IMR-90 (cell line): ENCODE measurements around the gene SIN3B. TPM values are rescaled to one million over a fixed set of nuclear protein-coding genes. Genes with fewer than 3 reads are reported as not detected.
A peak's percentile ranks its signal among the peaks of the same experiment; 100 is the strongest.

Experiments used
- ATAC-seq: fragments of 200-7000 bp; cut with Tn5 transposase; 2 replicates; pipeline ENCODE4 v1.9.1; 2020; ENCODE audit warnings: low read depth, mild to moderate bottlenecking, moderate library complexity
- BruUV-seq: library from RNA; stranded (reverse); fragments of 400-500 nt; replicated peaks from 2 replicates; lab custom pipeline; 2021; lab: Mats Ljungman, UMichigan
- CTCF ChIA-PET: fragments of 300-600 bp; formaldehyde crosslinking; extraction: SDS; loops from one replicate; lab custom pipeline; 2021; ENCODE audit warnings: antibody characterized with exemption; lab: Yijun Ruan, JAX
- POLR2A ChIA-PET: fragments of 300-600 bp; sonication (Branson Sonifier 250); formaldehyde crosslinking; loops from one replicate; lab custom pipeline; 2022; ENCODE audit warnings: antibody characterized with exemption; ENCODE audit not compliant: unreplicated experiment; lab: Charles Lee
- DNase-seq: peaks from one replicate; pipeline ENCODE4 v3.0.0; 2013
- H2AFZ ChIP-seq: replicated peaks from 2 replicates; pipeline ENCODE3; 2013; ENCODE audit warnings: low read length, mild to moderate bottlenecking; ENCODE audit not compliant: poor library complexity
- H2AK5ac ChIP-seq: 2 replicates; pipeline ENCODE4 v1.6.1; 2013; ENCODE audit warnings: low read depth, low read length, inconsistent platforms
- H2AK9ac ChIP-seq: replicated peaks from 2 replicates; pipeline ENCODE3; 2013; ENCODE audit warnings: mild to moderate bottlenecking, low read depth, low read length, moderate library complexity; ENCODE audit not compliant: poor library complexity
- H2BK120ac ChIP-seq: 2 replicates; pipeline ENCODE4 v1.6.1; 2013; ENCODE audit warnings: low read depth, low read length, inconsistent platforms
- H2BK15ac ChIP-seq: 3 replicates; pipeline ENCODE4 v1.6.1; 2013; ENCODE audit warnings: low read depth, low read length, inconsistent platforms
- H2BK20ac ChIP-seq: 2 replicates; pipeline ENCODE4 v1.6.1; 2013; ENCODE audit warnings: low read depth, mild to moderate bottlenecking, inconsistent platforms, low read length, moderate library complexity
- H2BK5ac ChIP-seq: 2 replicates; pipeline ENCODE4 v1.6.1; 2013; ENCODE audit warnings: mild to moderate bottlenecking, low read depth, low read length, inconsistent platforms; ENCODE audit not compliant: poor library complexity, severe bottlenecking
- H3K14ac ChIP-seq: replicated peaks from 2 replicates; pipeline ENCODE4 v1.6.1; 2013; ENCODE audit warnings: low read depth, low read length, inconsistent platforms
- H3K18ac ChIP-seq: 2 replicates; pipeline ENCODE4 v1.6.1; 2013; ENCODE audit warnings: low read depth, low read length, control low read depth
- H3K23ac ChIP-seq: 2 replicates; pipeline ENCODE4 v1.6.1; 2013; ENCODE audit warnings: low read depth, low read length, inconsistent platforms
- H3K27ac ChIP-seq: 2 replicates; pipeline ENCODE4 v1.5.1; 2013; ENCODE audit warnings: mild to moderate bottlenecking, control low read depth, low read length; ENCODE audit not compliant: insufficient read depth
- H3K27me3 ChIP-seq: 2 replicates; pipeline ENCODE4 v1.6.1; 2013; ENCODE audit warnings: low read length; ENCODE audit not compliant: control insufficient read depth, insufficient read depth
- H3K36me3 ChIP-seq: 2 replicates; pipeline ENCODE4 v1.6.1; 2013; ENCODE audit warnings: low read length, mixed read lengths; ENCODE audit not compliant: control insufficient read depth, insufficient read depth
- H3K4ac ChIP-seq: 2 replicates; pipeline ENCODE4 v1.6.1; 2013; ENCODE audit warnings: low read depth, low read length, inconsistent platforms
- H3K4me1 ChIP-seq: 2 replicates; pipeline ENCODE4 v1.6.1; 2013; ENCODE audit warnings: low read length, mixed read lengths; ENCODE audit not compliant: control insufficient read depth, insufficient read depth
- H3K4me2 ChIP-seq: 2 replicates; pipeline ENCODE4 v1.6.1; 2013; ENCODE audit warnings: low read depth, mild to moderate bottlenecking, control low read depth, low read length, moderate library complexity
- H3K4me3 ChIP-seq: 2 replicates; pipeline ENCODE4 v1.5.1; 2013; ENCODE audit warnings: low read depth, mild to moderate bottlenecking, control low read depth, low read length, moderate library complexity; ENCODE audit not compliant: insufficient read depth
- H3K56ac ChIP-seq: 2 replicates; pipeline ENCODE4 v1.6.1; 2013; ENCODE audit warnings: low read length, inconsistent platforms; ENCODE audit not compliant: insufficient read depth; ENCODE audit errors: extremely low read depth
- H3K79me1 ChIP-seq, 2 experiments: 2 replicates each; pipeline ENCODE4 v1.6.1; 2013; ENCODE audit warnings: low read length in 2 of 2, inconsistent platforms in 1 of 2, low read depth in 1 of 2
- H3K9ac ChIP-seq: 2 replicates; pipeline ENCODE4 v1.6.1; 2013; ENCODE audit warnings: low read depth, low read length, control low read depth
- H3K9me1 ChIP-seq: 2 replicates; pipeline ENCODE4 v1.6.1; 2013; ENCODE audit warnings: low read length, inconsistent platforms; ENCODE audit not compliant: insufficient read depth
- H3K9me3 ChIP-seq: 2 replicates; pipeline ENCODE4 v1.6.1; 2013; ENCODE audit warnings: low read length; ENCODE audit not compliant: control insufficient read depth, insufficient read depth
- H4K20me1 ChIP-seq: 2 replicates; pipeline ENCODE4 v1.6.1; 2013; ENCODE audit warnings: low read length, inconsistent platforms; ENCODE audit not compliant: insufficient read depth
- H4K5ac ChIP-seq: 2 replicates; pipeline ENCODE4 v1.6.1; 2013; ENCODE audit warnings: mild to moderate bottlenecking, low read depth, low read length, control low read depth
- H4K8ac ChIP-seq, 2 experiments: 2 replicates each; pipeline ENCODE4 v1.6.1; 2013; ENCODE audit warnings: low read depth in 2 of 2, low read length in 2 of 2, control low read depth in 1 of 2, inconsistent platforms in 1 of 2
- H4K91ac ChIP-seq: 2 replicates; pipeline ENCODE4 v1.6.1; 2013; ENCODE audit warnings: low read depth, low read length, inconsistent platforms; ENCODE audit not compliant: insufficient read depth
- BHLHE40 ChIP-seq: fragments of 150-350 bp; IDR thresholded peaks from 2 replicates; pipeline ENCODE4 v1.6.1; 2016; ENCODE audit warnings: mild to moderate bottlenecking, low read depth, low read length
- CTCF ChIP-seq: conservative IDR thresholded peaks from 2 replicates; pipeline ENCODE4 v1.5.1; 2012; ENCODE audit warnings: mild to moderate bottlenecking, low read depth, low read length, improper control_type of control experiment
- MAFK ChIP-seq: IDR thresholded peaks from 2 replicates; pipeline ENCODE4 v1.6.1; 2012; ENCODE audit warnings: low read depth, low read length, improper control_type of control experiment
- POLR2A ChIP-seq: IDR thresholded peaks from 2 replicates; pipeline ENCODE4 v1.6.1; 2012; ENCODE audit warnings: mild to moderate bottlenecking, low read depth, low read length
- RAD21 ChIP-seq: IDR thresholded peaks from 2 replicates; pipeline ENCODE4 v1.6.1; 2012; ENCODE audit warnings: low read length, improper control_type of control experiment
- RFX5 ChIP-seq: IDR thresholded peaks from 2 replicates; pipeline ENCODE4 v1.8.0; 2012; ENCODE audit warnings: low read depth, mild to moderate bottlenecking, low read length, moderate library complexity
- WGBS, 2 experiments: methylation state at CpG; one replicate each; pipeline versions ENCODE4 v1.1.5 to v1.1.7; 2013; ENCODE audit warnings: missing lambda C conversion rate in 2 of 2; ENCODE audit not compliant: insufficient read length in 1 of 2; ENCODE audit errors: extremely low coverage in 2 of 2; 5-methylcytosine and 5-hydroxymethylcytosine counted together
- dilution Hi-C: fragments of 300-500 bp; cut with HindIII; formaldehyde crosslinking; loops from one replicate; pipeline ENCODE4 v1.14.3; 2018; ENCODE audit warnings: low sequenced_read_pairs; ENCODE audit not compliant: unreplicated experiment
- in situ Hi-C: fragments of 300-500 bp; cut with MboI; formaldehyde crosslinking; loops from 3 replicates; pipeline ENCODE4 v1.14.3; 2019; ENCODE audit warnings: low sequenced_read_pairs, inconsistent platforms, mixed read lengths
- intact Hi-C: fragments of 100-400 bp; cut with micrococcal nuclease; formaldehyde crosslinking; loops from 2 replicates; pipeline ENCODE4 v1.10.0; 2022
- polyA plus RNA-seq, 3 experiments: library from polyadenylated mRNA; depleted of rRNA; stranded (reverse); fragments of >200 nt; gene quantifications; 2 replicates each; pipeline ENCODE4 v1.2.3, GENCODE V29; 2012; ENCODE audit warnings: low replicate concordance in 1 of 3
- total RNA-seq: library from RNA; depleted of rRNA; stranded (reverse); fragments of >200 nt; gene quantifications from 2 replicates; pipeline ENCODE4 v1.2.3, GENCODE V29; 2012

SIN3B gene
- total and polyA plus RNA-seq, 2 of the 4 experiments (the other 2 are of a cell fraction): 7.9 to 40.0 TPM

GRCh38 chr19:16887353-16888265 lies 58.4 kb downstream of the SIN3B start:
- intact Hi-C loops (no loop called here), in situ Hi-C loops (no loop called here), dilution Hi-C loops (no loop called here)
- POLR2A ChIA-PET: no interaction called here
- Histone ChIP-seq H3K4ac (no peak overlapping the region), H2BK20ac (no peak overlapping the region), H2AFZ (no peak overlapping the region), H3K4me2 (no peak overlapping the region), H3K36me3 (no peaks in the 10 kb centered on the region), H3K18ac (no peak overlapping the region), H3K9ac (no peak overlapping the region), H3K4me3 (no peak overlapping the region), H3K27ac (no peak overlapping the region), H3K4me1 (no peaks in the 10 kb centered on the region), H4K91ac (no peak overlapping the region), H2AK5ac (peak overlapping the region; percentile 39; the same call in 1 of the 2 replicates), H2BK120ac (no peak overlapping the region), H3K9me1 (no peaks in the 10 kb centered on the region), H3K14ac (no peak overlapping the region), H3K9me3 (peaks cover 7% of the 10 kb centered on the region), H2AK9ac (peak overlapping the region; percentile 87), H3K27me3 (no peaks in the 10 kb centered on the region; the same call in 1 of the 2 replicates), H3K79me1 (no peaks in the 10 kb centered on the region), H3K56ac (no peak overlapping the region), H4K8ac (no peak overlapping the region), H2BK5ac (no peak overlapping the region), H3K23ac (no peak overlapping the region), H2BK15ac (no peak overlapping the region), H4K20me1 (no peaks in the 10 kb centered on the region), H4K5ac (no peak overlapping the region)
- CTCF ChIA-PET: no interaction called here
- no peak for ATAC-seq
- BruUV-seq: no TSS peak
- 55% methylated on average over 2 of the region's 17 CpGs; no CpG with 5 or more reads in 1 of the 2 experiments for WGBS, 2 experiments
- no peak for DNase-seq
- TF ChIP-seq BHLHE40 (no peak), RAD21 (no peak), CTCF (no peak), MAFK (no peak), RFX5 (no peak), POLR2A (no peak)
